Spinal cord (tissue), 10 donors: ENCODE measurements around the gene ARHGDIG. TPM values are rescaled to one million over a fixed set of nuclear protein-coding genes. Genes with fewer than 3 reads are reported as not detected.
"Not testable (repeated sequence)": the region's sequence is repeated elsewhere in the genome, so short reads cannot be mapped to it uniquely, and the experiment has no call there.

Source experiments
- DNase-seq, 6 donors: peaks; one replicate each; pipeline versions ENCODE4 v3.0.0 to v3.0.0-alpha.2; 2013 to 2015; ENCODE audit warnings: low spot score in 6 of 6, low read depth in 4 of 6
- H3K27ac ChIP-seq: one replicate; pipeline ENCODE4 v1.5.1; 2013; ENCODE audit warnings: low read depth, low read length, control low read depth
- H3K27me3 ChIP-seq: one replicate; pipeline ENCODE4 v1.6.1; 2013; ENCODE audit warnings: low read length; ENCODE audit not compliant: control insufficient read depth, insufficient read depth
- H3K36me3 ChIP-seq: one replicate; pipeline ENCODE4 v1.6.1; 2013; ENCODE audit warnings: low read length; ENCODE audit not compliant: control insufficient read depth, insufficient read depth
- H3K4me1 ChIP-seq: one replicate; pipeline ENCODE4 v1.6.1; 2013; ENCODE audit warnings: low read length; ENCODE audit not compliant: control insufficient read depth, insufficient read depth
- H3K4me3 ChIP-seq: one replicate; pipeline ENCODE4 v1.5.1; 2013; ENCODE audit warnings: low read depth, low read length, control low read depth
- H3K9me3 ChIP-seq: one replicate; pipeline ENCODE4 v1.6.1; 2013; ENCODE audit warnings: low read length; ENCODE audit not compliant: control insufficient read depth, insufficient read depth
- WGBS: methylation state at CpG from one replicate; pipeline ENCODE4 v1.1.5; 2013; ENCODE audit warnings: missing lambda C conversion rate; ENCODE audit not compliant: insufficient coverage; 5-methylcytosine and 5-hydroxymethylcytosine counted together
- polyA plus RNA-seq, 2 donors: library from polyadenylated mRNA; unstranded; fragments of 120-200 nt; gene quantifications; one replicate each; pipeline ENCODE4 v1.2.1, GENCODE V29; 2013; ENCODE audit not compliant: insufficient read length in 2 of 2
- total RNA-seq, 2 donors: library from RNA; depleted of rRNA in 1 of 2; stranded (reverse); fragments of 120-200 nt in 1 of 2; fragments of >200 nt in 1 of 2; gene quantifications; one replicate each; pipeline versions ENCODE4 v1.2.3 to v1.2.4, GENCODE V29; 2013 to 2014
- donor health status: healthy.

ARHGDIG gene
- total and polyA plus RNA-seq, 4 donors, result 24.9 to 120 (median 78.4) TPM

GRCh38 chr16:318628-319027 is 38.2 kb downstream of the ARHGDIG start:
- 80% methylated on average over 21 of the region's 22 CpGs for WGBS
- Histone ChIP-seq H3K4me1 (peaks cover 13% of the 10 kb centered on the region), H3K36me3 (peaks cover 39% of the 10 kb centered on the region), H3K27me3 (no peaks in the 10 kb centered on the region), H3K9me3 (no peaks in the 10 kb centered on the region), H3K4me3 (no peak overlapping the region), H3K27ac (no peak overlapping the region)
- no peak for DNase-seq

GRCh38 chr16:320206-320605 is 39.8 kb downstream of the ARHGDIG start:
- Histone ChIP-seq H3K36me3 (peaks cover 43% of the 10 kb centered on the region), H3K27ac (no peak overlapping the region), H3K4me3 (no peak overlapping the region), H3K9me3 (no peaks in the 10 kb centered on the region), H3K27me3 (no peaks in the 10 kb centered on the region), H3K4me1 (peaks cover 8% of the 10 kb centered on the region)
- 100% methylated on average over 3 of the region's 5 CpGs for WGBS
- DNase-seq, result no peak

- no peaks in the 10 kb centered on the region for H3K27me3 ChIP-seq
- no peaks in the 10 kb centered on the region for H3K9me3 ChIP-seq
- H3K4me1 ChIP-seq, result peaks cover 6% of the 10 kb centered on the region
- no peak overlapping the region for H3K27ac ChIP-seq
- no peak for DNase-seq
- H3K36me3 ChIP-seq, result peaks cover 47% of the 10 kb centered on the region
- 17% methylated on average over 2 of the region's 9 CpGs for WGBS
- no peak overlapping the region for H3K4me3 ChIP-seq
These were observed 41.1 kb downstream of the ARHGDIG start for GRCh38 chr16:321532-321931.

- Histone ChIP-seq H3K9me3 (no peaks in the 10 kb centered on the region), H3K27ac (no peak overlapping the region)
- DNase-seq, result no peak
These were observed 42.2 kb downstream of the ARHGDIG start for GRCh38 chr16:322476-323143.

GRCh38 chr16:324201-324450 is 43.7 kb downstream of the ARHGDIG start:
- H3K27me3 ChIP-seq, result no peaks in the 10 kb centered on the region
- H3K9me3 ChIP-seq, result no peaks in the 10 kb centered on the region
- no peak overlapping the region for H3K4me3 ChIP-seq
- 83% methylated on average over 17 of the region's 17 CpGs for WGBS
- no peak overlapping the region for H3K27ac ChIP-seq
- no peak for DNase-seq
- peaks cover 18% of the 10 kb centered on the region for H3K4me1 ChIP-seq
- peaks cover 31% of the 10 kb centered on the region for H3K36me3 ChIP-seq

More at GRCh38 chr16:322476-323143, 42.2 kb downstream of the ARHGDIG start:
- peaks cover 7% of the 10 kb centered on the region for H3K4me1 ChIP-seq
- H3K27me3 ChIP-seq, result no peaks in the 10 kb centered on the region
- H3K36me3 ChIP-seq, result peaks cover 40% of the 10 kb centered on the region
- H3K4me3 ChIP-seq, result no peak overlapping the region
- 80% methylated on average over 9 of the region's 13 CpGs for WGBS

- no peaks in the 10 kb centered on the region for H3K27me3 ChIP-seq
- no peaks in the 10 kb centered on the region for H3K9me3 ChIP-seq
- DNase-seq, result no peak
- no peak overlapping the region for H3K27ac ChIP-seq
- H3K36me3 ChIP-seq, result peaks cover 26% of the 10 kb centered on the region
- H3K4me3 ChIP-seq, result no peak overlapping the region
- H3K4me1 ChIP-seq, result peaks cover 18% of the 10 kb centered on the region
- WGBS, result 62% methylated on average over 51 of the region's 55 CpGs
These were observed 44.3 kb downstream of the ARHGDIG start for GRCh38 chr16:324451-325334.

- no peaks in the 10 kb centered on the region for H3K9me3 ChIP-seq
- H3K4me3 ChIP-seq, result no peak overlapping the region
- WGBS, result 91% methylated on average over 20 of the region's 28 CpGs
- no peak overlapping the region for H3K27ac ChIP-seq
- H3K27me3 ChIP-seq, result no peaks in the 10 kb centered on the region
- H3K4me1 ChIP-seq, result peaks cover 18% of the 10 kb centered on the region
- DNase-seq, result no peak
- peaks cover 26% of the 10 kb centered on the region for H3K36me3 ChIP-seq
These were observed 45.2 kb downstream of the ARHGDIG start for GRCh38 chr16:325375-326145.

- Histone ChIP-seq H3K27ac (peak overlapping the region; percentile 3), H3K27me3 (no peaks in the 10 kb centered on the region), H3K9me3 (no peaks in the 10 kb centered on the region), H3K36me3 (peaks cover 5% of the 10 kb centered on the region), H3K4me3 (no peak overlapping the region), H3K4me1 (peaks cover 28% of the 10 kb centered on the region)
- peak in 1 of 6 donors; percentile 33 for DNase-seq
- WGBS, result 46% methylated on average over 1 of the region's 2 CpGs
These were observed 50.4 kb downstream of the ARHGDIG start for GRCh38 chr16:330741-331140.

- not testable (repeated sequence) for H3K27me3 ChIP-seq, DNase-seq, H3K36me3 ChIP-seq, H3K27ac ChIP-seq, H3K4me3 ChIP-seq, H3K9me3 ChIP-seq
- H3K4me1 ChIP-seq, result peaks cover 28% of the 10 kb centered on the region
- 72% methylated on average over 4 of the region's 6 CpGs for WGBS
These were observed 50.9 kb downstream of the ARHGDIG start for GRCh38 chr16:331181-331814.
